Tibial nerve (tissue), 4 donors: Measurements from ENCODE around the gene ART5. TPM values are rescaled to one million over a fixed set of nuclear protein-coding genes. Genes with fewer than 3 reads are reported as not detected.
A peak's percentile ranks its signal among the peaks of the same experiment; 100 is the strongest.

Source experiments
- DNase-seq, 2 donors: peaks; one replicate each; pipeline ENCODE4 v3.0.0-alpha.2; 2019; ENCODE audit warnings: low spot score in 2 of 2
- H3K27ac ChIP-seq, 4 donors: fragments of 200-600 bp; sonication (generic) in 3 of 4; one replicate each; pipeline ENCODE4 v1.5.1; 2017 to 2019; ENCODE audit warnings: mild to moderate bottlenecking in 1 of 4
- H3K27me3 ChIP-seq, 2 donors: fragments of 200-600 bp; sonication (generic) in 1 of 2; one replicate each; pipeline versions ENCODE4 v1.5.1 to v1.6.0; 2017 to 2019
- H3K36me3 ChIP-seq, 3 donors: fragments of 200-600 bp; sonication (generic); one replicate each; pipeline ENCODE4 v1.5.1; 2018 to 2019
- H3K4me1 ChIP-seq, 4 donors: fragments of 200-600 bp; sonication (generic) in 3 of 4; one replicate each; pipeline ENCODE4 v1.5.1; 2017 to 2019
- H3K4me3 ChIP-seq, 4 donors: fragments of 200-600 bp; sonication (generic) in 3 of 4; one replicate each; pipeline ENCODE4 v1.5.1; 2017 to 2019; ENCODE audit warnings: mild to moderate bottlenecking in 1 of 4, moderate library complexity in 1 of 4
- H3K9me3 ChIP-seq, 4 donors: fragments of 200-600 bp; sonication (generic) in 3 of 4; one replicate each; pipeline ENCODE4 v1.5.1; 2017 to 2019
- EP300 ChIP-seq, 2 donors: sonication (generic); formaldehyde crosslinking; IDR thresholded peaks; one replicate each; pipeline ENCODE4 v1.6.1; 2017; ENCODE audit warnings: antibody characterized with exemption in 2 of 2, mild to moderate bottlenecking in 1 of 2
- POLR2A ChIP-seq, 2 donors: fragments of 450-650 bp; IDR thresholded peaks; one replicate each; pipeline ENCODE4 v1.6.1; 2017; ENCODE audit warnings: antibody characterized with exemption in 2 of 2, mild to moderate bottlenecking in 2 of 2, moderate library complexity in 2 of 2
- WGBS, 2 donors: methylation state at CpG; one replicate each; pipeline ENCODE4 v1.1.5; 2018; 5-methylcytosine and 5-hydroxymethylcytosine counted together
- total RNA-seq, 4 donors: library from RNA; depleted of rRNA; stranded (reverse); fragments of >200 nt; gene quantifications; one replicate each; pipeline ENCODE4 v1.1.0, GENCODE V29; 2016
- TF ChIP-seq, protein P1 (sequence below), 5 experiments: fragments of 200-600 bp in 3 of 5; fragments of 450-650 bp in 2 of 5; sonication (generic) in 3 of 5; IDR thresholded peaks; one replicate each; pipeline ENCODE4 v1.5.1; 2016 to 2019; ENCODE audit warnings: antibody characterized with exemption in 5 of 5, mild to moderate bottlenecking in 3 of 5, moderate library complexity in 2 of 5

ART5 gene, protein sequence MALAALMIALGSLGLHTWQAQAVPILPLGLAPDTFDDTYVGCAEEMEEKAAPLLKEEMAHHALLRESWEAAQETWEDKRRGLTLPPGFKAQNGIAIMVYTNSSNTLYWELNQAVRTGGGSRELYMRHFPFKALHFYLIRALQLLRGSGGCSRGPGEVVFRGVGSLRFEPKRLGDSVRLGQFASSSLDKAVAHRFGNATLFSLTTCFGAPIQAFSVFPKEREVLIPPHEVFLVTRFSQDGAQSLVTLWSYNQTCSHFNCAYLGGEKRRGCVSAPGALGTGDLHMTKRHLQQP
- total RNA-seq = not detected

DNA sequence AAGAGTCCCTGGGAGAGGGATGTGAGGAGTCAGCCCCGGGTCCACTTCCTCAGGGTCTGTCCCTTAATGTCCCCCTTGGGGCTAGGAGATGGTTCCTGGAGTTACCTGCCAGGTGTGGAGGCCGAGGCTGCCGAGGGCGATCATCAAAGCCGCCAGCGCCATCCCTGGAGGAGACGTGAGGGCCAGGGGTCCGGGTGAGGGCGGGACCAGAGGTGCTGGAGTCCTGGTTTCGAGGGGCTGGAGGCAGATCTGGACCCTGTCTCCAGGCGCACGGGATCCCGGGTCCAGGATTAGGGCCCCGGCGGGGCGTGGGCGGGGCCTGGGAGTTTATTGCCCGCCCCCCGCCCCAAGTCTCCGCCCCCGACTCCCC, at the start of gene ART5:
ART5 (minus strand) TSS at position 292 of the 370 bp plus-strand sequence; CDS start at position 162, 130 bp downstream.
- no peak for DNase-seq

DNA sequence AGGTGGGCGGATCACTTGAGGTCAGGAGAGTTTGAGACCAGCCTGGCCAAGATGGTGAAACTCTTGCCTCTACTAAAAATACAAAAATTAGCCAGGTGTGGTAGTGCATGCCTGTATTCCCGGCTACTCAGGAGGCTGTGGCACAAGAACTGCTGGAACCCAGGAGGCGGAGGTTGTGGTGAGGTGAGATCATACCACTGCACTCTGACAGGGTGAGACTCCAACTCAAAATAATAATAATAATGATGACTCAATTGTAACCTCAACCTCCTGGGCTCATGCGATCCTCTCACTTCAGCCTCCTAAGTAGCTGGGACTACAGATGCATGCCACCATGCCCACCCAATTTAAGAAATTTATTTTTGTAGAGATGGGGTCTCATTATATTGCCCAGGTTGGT, 45.0 kb upstream of the ART5 start:
- no peak for TF ChIP-seq EP300 (IDR thresholded peaks at IDR 0.05)
- TF ChIP-seq POLR2A (IDR thresholded peaks at IDR 0.05) = no peak
- TF ChIP-seq, protein P1, sequence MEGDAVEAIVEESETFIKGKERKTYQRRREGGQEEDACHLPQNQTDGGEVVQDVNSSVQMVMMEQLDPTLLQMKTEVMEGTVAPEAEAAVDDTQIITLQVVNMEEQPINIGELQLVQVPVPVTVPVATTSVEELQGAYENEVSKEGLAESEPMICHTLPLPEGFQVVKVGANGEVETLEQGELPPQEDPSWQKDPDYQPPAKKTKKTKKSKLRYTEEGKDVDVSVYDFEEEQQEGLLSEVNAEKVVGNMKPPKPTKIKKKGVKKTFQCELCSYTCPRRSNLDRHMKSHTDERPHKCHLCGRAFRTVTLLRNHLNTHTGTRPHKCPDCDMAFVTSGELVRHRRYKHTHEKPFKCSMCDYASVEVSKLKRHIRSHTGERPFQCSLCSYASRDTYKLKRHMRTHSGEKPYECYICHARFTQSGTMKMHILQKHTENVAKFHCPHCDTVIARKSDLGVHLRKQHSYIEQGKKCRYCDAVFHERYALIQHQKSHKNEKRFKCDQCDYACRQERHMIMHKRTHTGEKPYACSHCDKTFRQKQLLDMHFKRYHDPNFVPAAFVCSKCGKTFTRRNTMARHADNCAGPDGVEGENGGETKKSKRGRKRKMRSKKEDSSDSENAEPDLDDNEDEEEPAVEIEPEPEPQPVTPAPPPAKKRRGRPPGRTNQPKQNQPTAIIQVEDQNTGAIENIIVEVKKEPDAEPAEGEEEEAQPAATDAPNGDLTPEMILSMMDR (IDR thresholded peaks at IDR 0.05) = no peak
- no peak overlapping the region for H3K4me3 ChIP-seq
- H3K27me3 ChIP-seq = no peaks in the 10 kb centered on the region
- H3K27ac ChIP-seq = no peak overlapping the region
- H3K9me3 ChIP-seq = no peaks in the 10 kb centered on the region
- 71% methylated on average over 4 of the region's 4 CpGs for WGBS, 2 donors
- H3K4me1 ChIP-seq = peaks cover 0 to 5% (median 0%) of the 10 kb centered on the region in 4 donors
- DNase-seq = no peak
- peaks cover 0 to 98% (median 21%) of the 10 kb centered on the region in 3 donors for H3K36me3 ChIP-seq

More for the DNA sequence above, at the start of gene ART5:
- Histone ChIP-seq H3K27ac (peak within 1 kb of the TSS in 2 of 4 donors; percentile 4 to 52), H3K36me3 (no peaks in the 10 kb centered on the region), H3K4me3 (peak within 1 kb of the TSS; percentile 41 to 55 (median 49)), H3K4me1 (peaks cover 0 to 21% (median 8%) of the 10 kb centered on the region in 4 donors), H3K27me3 (peaks cover 0 to 44% of the 10 kb centered on the region in 2 donors), H3K9me3 (no peaks in the 10 kb centered on the region)
- TF ChIP-seq, protein P1 (IDR thresholded peaks at IDR 0.05) = no peak
- no peak for TF ChIP-seq POLR2A (IDR thresholded peaks at IDR 0.05)
- no peak for TF ChIP-seq EP300 (IDR thresholded peaks at IDR 0.05)
- WGBS, 2 donors = 9 to 14% methylated on average over 13 to 16 of the region's 21 CpGs

DNA sequence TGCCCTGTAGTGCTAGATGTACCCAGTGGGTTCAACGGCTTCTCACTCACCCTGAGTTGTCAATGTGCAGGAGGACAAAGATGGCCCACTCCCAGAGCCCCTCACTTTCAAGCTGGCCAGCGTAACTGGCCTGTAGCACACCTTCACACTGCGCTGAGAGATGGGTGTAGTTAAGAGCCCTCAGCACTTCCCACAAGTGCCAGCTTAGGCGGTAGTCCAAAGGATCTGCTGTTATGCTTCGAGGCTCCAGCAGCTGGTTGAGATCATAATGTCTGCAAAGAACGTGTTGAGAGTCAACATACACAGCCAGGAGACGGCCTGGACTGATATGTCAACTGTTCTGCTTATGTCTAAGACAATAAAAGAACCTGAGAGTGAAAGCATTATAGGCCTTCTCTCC, 44.1 kb upstream of the ART5 start:
- Histone ChIP-seq H3K9me3 (no peaks in the 10 kb centered on the region), H3K4me1 (peaks cover 0 to 5% (median 0%) of the 10 kb centered on the region in 4 donors), H3K27me3 (no peaks in the 10 kb centered on the region), H3K4me3 (no peak overlapping the region), H3K36me3 (peaks cover 0 to 98% (median 25%) of the 10 kb centered on the region in 3 donors), H3K27ac (no peak overlapping the region)
- no peak for DNase-seq
- 88 to 89% methylated on average over 7 of the region's 7 CpGs for WGBS, 2 donors
- TF ChIP-seq POLR2A (IDR thresholded peaks at IDR 0.05) (no peak), EP300 (IDR thresholded peaks at IDR 0.05) (no peak)
- TF ChIP-seq, protein P1 (IDR thresholded peaks at IDR 0.05) = no peak

DNA sequence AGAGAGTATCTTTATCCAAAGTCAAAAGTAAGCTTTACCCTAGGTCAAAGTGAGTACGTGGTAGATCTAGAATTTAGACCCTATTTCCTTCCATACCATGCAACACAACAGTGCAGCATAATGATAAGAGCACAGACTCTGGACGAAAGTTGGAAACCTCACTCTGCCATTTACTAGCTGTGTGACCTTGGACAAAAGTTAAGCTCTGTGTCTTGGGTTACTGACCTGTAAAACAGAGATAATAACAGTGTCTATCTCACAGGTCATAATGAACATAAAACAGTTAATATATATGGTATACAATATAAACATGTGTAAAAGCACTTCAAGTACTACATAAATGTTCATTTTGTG, 43.0 kb upstream of the ART5 start:
- Histone ChIP-seq H3K27me3 (no peaks in the 10 kb centered on the region), H3K9me3 (no peaks in the 10 kb centered on the region), H3K27ac (peak overlapping the region in 1 of 4 donors; percentile 48), H3K4me1 (peaks cover 0 to 5% (median 0%) of the 10 kb centered on the region in 4 donors), H3K36me3 (peaks cover 0 to 98% (median 26%) of the 10 kb centered on the region in 3 donors), H3K4me3 (no peak overlapping the region)
- DNase-seq = no peak
- WGBS, 2 donors = 54 to 61% methylated on average over 2 of the region's 2 CpGs
- TF ChIP-seq, protein P1 (IDR thresholded peaks at IDR 0.05) = no peak
- no peak for TF ChIP-seq POLR2A (IDR thresholded peaks at IDR 0.05)
- TF ChIP-seq EP300 (IDR thresholded peaks at IDR 0.05) = no peak

DNA sequence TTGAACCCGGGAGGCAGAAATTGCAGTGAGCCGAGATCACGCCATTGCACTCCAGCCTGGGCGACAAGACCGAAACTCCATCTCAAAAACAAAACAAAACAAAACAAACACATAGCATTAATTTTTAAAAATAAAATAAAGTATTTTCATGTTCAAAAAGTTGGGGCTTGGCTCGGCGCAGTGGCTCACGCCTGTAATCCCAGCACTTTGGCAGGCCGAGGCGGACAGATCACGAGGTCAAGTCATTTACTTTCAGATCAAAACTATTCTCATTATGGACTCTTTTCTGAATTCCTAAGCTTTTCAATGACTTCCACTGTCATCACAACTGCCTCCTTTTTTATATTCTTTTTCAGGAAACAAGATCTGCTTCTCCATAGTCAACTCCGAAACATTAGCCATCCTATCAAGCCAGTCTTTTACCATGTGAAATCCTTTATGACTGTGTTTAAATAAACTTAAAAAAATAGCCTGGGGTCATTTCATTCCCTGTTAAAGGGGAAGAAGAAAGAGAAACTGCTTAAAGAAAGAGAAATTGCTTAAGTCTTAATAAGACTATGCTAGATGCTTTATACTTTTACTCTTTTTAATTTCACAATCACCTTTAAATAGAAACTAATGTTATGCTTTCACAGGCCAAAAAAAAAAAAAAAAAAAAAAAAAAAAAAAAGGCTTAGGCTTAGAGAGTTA, 42.5 kb upstream of the ART5 start:
- H3K9me3 ChIP-seq = no peaks in the 10 kb centered on the region
- peaks cover 0 to 5% (median 0%) of the 10 kb centered on the region in 4 donors for H3K4me1 ChIP-seq
- DNase-seq = no peak
- H3K27ac ChIP-seq = peak overlapping the region in 2 of 4 donors; percentile 5 to 48
- H3K4me3 ChIP-seq = no peak overlapping the region
- H3K36me3 ChIP-seq = peaks cover 0 to 98% (median 28%) of the 10 kb centered on the region in 3 donors
- H3K27me3 ChIP-seq = no peaks in the 10 kb centered on the region
- WGBS, 2 donors = 59% methylated on average over 12 of the region's 12 CpGs
- no peak for TF ChIP-seq POLR2A (IDR thresholded peaks at IDR 0.05)
